Measurements from ENCODE around the gene C1orf21. TPM values are rescaled to one million over a fixed set of nuclear protein-coding genes. Genes with fewer than 3 reads are reported as not detected.

The C1orf21 gene
- total RNA-seq, 4 donors from 2014 or later: 13.1 to 30.6 (median 22.1) TPM

GRCh38 chr1:184463680-184464079 lies 76.9 kb downstream of the C1orf21 start:
- DNase-seq: no peak
- TF ChIP-seq POLR2A (IDR thresholded peaks at IDR 0.05) (no peak), CTCF (IDR thresholded peaks at IDR 0.05) (no peak)

GRCh38 chr1:184464757-184465156 lies 77.9 kb downstream of the C1orf21 start:
- intact Hi-C loops (cut with DNase I): no loop called here
- TF ChIP-seq POLR2A (IDR thresholded peaks at IDR 0.05): no peak
- TF ChIP-seq CTCF (IDR thresholded peaks at IDR 0.05): no peak
- H3K4me1 ChIP-seq: peaks cover 8 to 25% of the 10 kb centered on the region in 2 donors
- H3K9me3 ChIP-seq: no peaks in the 10 kb centered on the region
- no peak overlapping the region for H3K4me3 ChIP-seq (replicated peaks in 1 of 3)
- DNase-seq: no peak
- no peak overlapping the region for H3K27ac ChIP-seq
- no peaks in the 10 kb centered on the region for H3K27me3 ChIP-seq
- H3K36me3 ChIP-seq: no peaks in the 10 kb centered on the region
- WGBS, 2 donors: 82 to 94% methylated on average over 4 of the region's 4 CpGs

More at GRCh38 chr1:184463680-184464079, 76.9 kb downstream of the C1orf21 start:
- peaks cover 5 to 19% of the 10 kb centered on the region in 2 donors for H3K4me1 ChIP-seq
- no peak overlapping the region for H3K27ac ChIP-seq
- no peak overlapping the region for H3K4me3 ChIP-seq (replicated peaks in 1 of 3)
- intact Hi-C loops (cut with DNase I): no loop called here
- WGBS, 2 donors: 93 to 94% methylated on average over 1 of the region's 1 CpG
- H3K27me3 ChIP-seq: no peaks in the 10 kb centered on the region
- no peaks in the 10 kb centered on the region for H3K9me3 ChIP-seq
- H3K36me3 ChIP-seq: no peaks in the 10 kb centered on the region

- TF ChIP-seq CTCF (IDR thresholded peaks at IDR 0.05) (no peak), POLR2A (IDR thresholded peaks at IDR 0.05) (no peak)
- DNase-seq: no peak
- intact Hi-C loops (cut with DNase I): no loop called here
- no peak overlapping the region for H3K27ac ChIP-seq
- H3K4me3 ChIP-seq (replicated peaks in 1 of 3): no peak overlapping the region
- 93 to 94% methylated on average over 7 of the region's 7 CpGs for WGBS, 2 donors
- H3K9me3 ChIP-seq: no peaks in the 10 kb centered on the region
- peaks cover 12 to 28% of the 10 kb centered on the region in 2 donors for H3K4me1 ChIP-seq
- H3K36me3 ChIP-seq: no peaks in the 10 kb centered on the region
- no peaks in the 10 kb centered on the region for H3K27me3 ChIP-seq
These were observed 78.8 kb downstream of the C1orf21 start for GRCh38 chr1:184465489-184466146.

- DNase-seq: no peak
- no peak for TF ChIP-seq POLR2A (IDR thresholded peaks at IDR 0.05)
- no peaks in the 10 kb centered on the region for H3K9me3 ChIP-seq
- H3K4me1 ChIP-seq: peaks cover 7 to 21% of the 10 kb centered on the region in 2 donors
- intact Hi-C loops (cut with DNase I): no loop called here
- H3K27ac ChIP-seq: no peak overlapping the region
- no peaks in the 10 kb centered on the region for H3K27me3 ChIP-seq
- no peak overlapping the region for H3K4me3 ChIP-seq (replicated peaks in 1 of 3)
- no peaks in the 10 kb centered on the region for H3K36me3 ChIP-seq
These were observed 80.5 kb downstream of the C1orf21 start for GRCh38 chr1:184467295-184467694.

- Histone ChIP-seq H3K27me3 (no peaks in the 10 kb centered on the region), H3K36me3 (no peaks in the 10 kb centered on the region), H3K4me1 (peaks cover 7 to 19% of the 10 kb centered on the region in 2 donors), H3K9me3 (no peaks in the 10 kb centered on the region), H3K27ac (no peak overlapping the region), H3K4me3 (replicated peaks in 1 of 3) (no peak overlapping the region)
- TF ChIP-seq CTCF (IDR thresholded peaks at IDR 0.05): no peak
- TF ChIP-seq POLR2A (IDR thresholded peaks at IDR 0.05): no peak
- intact Hi-C loops (cut with DNase I): no loop called here
- no peak for DNase-seq
- 91 to 96% methylated on average over 1 of the region's 1 CpG for WGBS, 2 donors
These were observed 82.6 kb downstream of the C1orf21 start for GRCh38 chr1:184469396-184469795.

Measured in thyroid gland (tissue), 4 donors.